Transverse colon (tissue), 4 donors: ENCODE measurements around the gene COPS8. TPM values are rescaled to one million over a fixed set of nuclear protein-coding genes. Genes with fewer than 3 reads are reported as not detected.
A peak's percentile ranks its signal among the peaks of the same experiment; 100 is the strongest.

ENCODE experiments used
- DNase-seq: peaks from one replicate; pipeline ENCODE4 v3.0.0-alpha.2; 2019
- H3K27ac ChIP-seq, 4 donors: fragments of 200-600 bp; sonication (generic); 2 replicates each; pipeline ENCODE4 v1.5.1; 2016 to 2018; ENCODE audit warnings: inconsistent platforms in 4 of 4
- H3K27me3 ChIP-seq: fragments of 200-600 bp; sonication (generic); 2 replicates; pipeline ENCODE4 v1.5.1; 2017; ENCODE audit warnings: inconsistent platforms
- H3K36me3 ChIP-seq, 4 donors: fragments of 200-600 bp; sonication (generic); 2 replicates each; pipeline ENCODE4 v1.5.1; 2017 to 2019; ENCODE audit warnings: inconsistent platforms in 4 of 4
- H3K4me1 ChIP-seq, 4 donors: fragments of 200-600 bp; sonication (generic); 2 replicates each; pipeline ENCODE4 v1.5.1; 2017 to 2020; ENCODE audit warnings: inconsistent platforms in 4 of 4
- H3K4me3 ChIP-seq, 4 donors: fragments of 200-600 bp; sonication (generic); 1 replicate in 1 of 4; 2 replicates in 3 of 4; pipeline versions ENCODE4 v1.5.1 to v1.6.1; 2017 to 2019; ENCODE audit warnings: inconsistent platforms in 4 of 4
- H3K9me3 ChIP-seq, 2 donors: fragments of 200-600 bp; sonication (generic); 2 replicates each; pipeline ENCODE4 v1.5.1; 2017 to 2019; ENCODE audit warnings: inconsistent platforms in 2 of 2
- EP300 ChIP-seq: sonication (generic); formaldehyde crosslinking; IDR thresholded peaks from one replicate; pipeline ENCODE4 v1.6.1; 2017; ENCODE audit warnings: antibody characterized with exemption, low read depth
- POLR2A ChIP-seq: fragments of 450-650 bp; IDR thresholded peaks from one replicate; pipeline ENCODE4 v1.6.1; 2016; ENCODE audit warnings: antibody characterized with exemption, mild to moderate bottlenecking, moderate library complexity
- POLR2AphosphoS5 ChIP-seq, 3 donors: sonication (generic); formaldehyde crosslinking; IDR thresholded peaks; one replicate each; pipeline ENCODE4 v1.6.1; 2016; ENCODE audit warnings: antibody characterized with exemption in 3 of 3
- WGBS, 2 donors: methylation state at CpG; one replicate each; pipeline ENCODE4 v1.1.5; 2018; ENCODE audit warnings: low coverage in 1 of 2; 5-methylcytosine and 5-hydroxymethylcytosine counted together
- in situ Hi-C, 4 donors: fragments of 200-750 bp; cut with MboI; loops; one replicate each; pipeline versions ENCODE4 v1.15.0 to v1.15.1; 2017; ENCODE audit warnings: low sequenced_read_pairs in 3 of 4, low pct_ligation_motif_present in 1 of 4, low pct_unique_long_range_greater_than_20kb in 1 of 4
- intact Hi-C: fragments of 100-400 bp; cut with DNase I; formaldehyde crosslinking; loops from one replicate; pipeline ENCODE4 v1.15.1; 2023; ENCODE audit warnings: low total_unique reads
- total RNA-seq, 4 donors: library from RNA; depleted of rRNA; stranded (reverse); fragments of >200 nt; gene quantifications; one replicate each; pipeline ENCODE4 v1.1.0, GENCODE V29; 2016
- TF ChIP-seq, protein P1 (sequence below), 5 experiments: fragments of 200-600 bp in 3 of 5; fragments of 450-650 bp in 2 of 5; sonication (generic) in 3 of 5; IDR thresholded peaks; 1 replicate in 2 of 5; 2 replicates in 3 of 5; pipeline ENCODE4 v1.5.1; 2016 to 2017; ENCODE audit warnings: antibody characterized with exemption in 5 of 5, inconsistent platforms in 3 of 5, mild to moderate bottlenecking in 2 of 5, moderate library complexity in 1 of 5

Gene COPS8
- total RNA-seq, 4 donors from 2014 or later: 10.3 to 43.0 (median 35.4) TPM

DNA sequence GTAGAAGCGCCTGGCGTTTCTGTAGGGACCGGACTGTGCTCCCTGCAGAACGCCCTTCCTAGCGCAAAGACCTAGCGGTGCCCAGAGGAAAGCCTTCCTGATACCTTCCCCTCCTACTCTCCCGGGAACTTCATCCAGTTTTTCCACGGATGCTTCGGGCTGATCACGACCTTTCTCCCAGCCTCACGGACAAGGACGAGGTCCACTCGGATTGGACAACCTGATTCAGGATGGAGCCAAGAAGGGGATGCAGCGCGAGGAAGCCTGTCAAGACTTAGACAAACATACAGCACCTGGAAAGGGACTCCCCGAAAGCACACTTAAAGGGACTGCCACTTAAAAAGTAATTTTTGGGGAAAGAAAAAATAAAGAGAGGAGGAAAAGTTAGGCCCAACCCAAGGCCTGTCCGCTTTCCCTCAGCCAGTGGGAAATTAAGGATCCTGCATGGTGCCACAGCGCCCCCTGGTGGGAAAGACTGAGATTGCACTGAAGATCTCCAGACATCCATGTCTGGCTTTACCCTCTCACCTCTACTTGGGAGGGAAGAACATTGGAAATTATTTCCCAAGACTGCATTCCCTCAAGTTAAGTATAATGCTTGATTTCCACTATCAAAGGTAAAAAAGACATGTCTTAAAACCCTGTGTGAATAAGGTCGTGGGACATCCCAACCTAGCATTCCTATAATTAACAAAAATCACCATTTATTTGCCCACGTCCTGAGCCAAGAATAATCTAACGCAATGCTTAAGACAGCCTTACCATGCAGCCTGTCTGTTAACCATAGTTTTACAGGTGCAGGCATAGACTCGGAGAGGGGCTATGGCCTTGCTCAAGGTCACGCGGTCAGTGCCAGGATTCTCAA, 13.4 kb upstream of the COPS8 start:
- intact Hi-C loops: no loop called here
- no peak for TF ChIP-seq EP300
- TF ChIP-seq, protein P1, sequence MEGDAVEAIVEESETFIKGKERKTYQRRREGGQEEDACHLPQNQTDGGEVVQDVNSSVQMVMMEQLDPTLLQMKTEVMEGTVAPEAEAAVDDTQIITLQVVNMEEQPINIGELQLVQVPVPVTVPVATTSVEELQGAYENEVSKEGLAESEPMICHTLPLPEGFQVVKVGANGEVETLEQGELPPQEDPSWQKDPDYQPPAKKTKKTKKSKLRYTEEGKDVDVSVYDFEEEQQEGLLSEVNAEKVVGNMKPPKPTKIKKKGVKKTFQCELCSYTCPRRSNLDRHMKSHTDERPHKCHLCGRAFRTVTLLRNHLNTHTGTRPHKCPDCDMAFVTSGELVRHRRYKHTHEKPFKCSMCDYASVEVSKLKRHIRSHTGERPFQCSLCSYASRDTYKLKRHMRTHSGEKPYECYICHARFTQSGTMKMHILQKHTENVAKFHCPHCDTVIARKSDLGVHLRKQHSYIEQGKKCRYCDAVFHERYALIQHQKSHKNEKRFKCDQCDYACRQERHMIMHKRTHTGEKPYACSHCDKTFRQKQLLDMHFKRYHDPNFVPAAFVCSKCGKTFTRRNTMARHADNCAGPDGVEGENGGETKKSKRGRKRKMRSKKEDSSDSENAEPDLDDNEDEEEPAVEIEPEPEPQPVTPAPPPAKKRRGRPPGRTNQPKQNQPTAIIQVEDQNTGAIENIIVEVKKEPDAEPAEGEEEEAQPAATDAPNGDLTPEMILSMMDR (IDR thresholded peaks at IDR 0.05): peak; percentile 92 to 100 (median 98)
- no peaks in the 10 kb centered on the region for H3K4me1 ChIP-seq

GRCh38 chr2:237073552-237073951, 12.1 kb upstream of the COPS8 start:
- Histone ChIP-seq H3K27me3 (no peaks in the 10 kb centered on the region), H3K9me3 (no peaks in the 10 kb centered on the region), H3K27ac (no peak overlapping the region), H3K4me1 (no peaks in the 10 kb centered on the region), H3K36me3 (no peaks in the 10 kb centered on the region), H3K4me3 (no peak overlapping the region)
- TF ChIP-seq EP300: no peak
- TF ChIP-seq, protein P1 (IDR thresholded peaks at IDR 0.05): no peak
- no peak for TF ChIP-seq POLR2A
- TF ChIP-seq POLR2AphosphoS5 (IDR thresholded peaks at IDR 0.05): no peak
- 36 to 39% methylated on average over 4 of the region's 4 CpGs for WGBS, 2 donors
- intact Hi-C loops: no loop called here
- in situ Hi-C loops: loop anchor here in 3 of 4 donors (5.0 to 25.0 kb wide), 5 partner anchors 561 to 1311 kb away; a partner anchor contains a TSS
- DNase-seq: no peak

More for the DNA sequence above, 13.4 kb upstream of the COPS8 start:
- peak; percentile 79 for DNase-seq
- Histone ChIP-seq H3K27me3 (no peaks in the 10 kb centered on the region), H3K9me3 (no peaks in the 10 kb centered on the region), H3K27ac (no peak overlapping the region), H3K36me3 (no peaks in the 10 kb centered on the region), H3K4me3 (no peak overlapping the region)
- WGBS, 2 donors: 76 to 84% methylated on average over 8 to 24 of the region's 24 CpGs
- in situ Hi-C loops: loop anchor here in 3 of 4 donors (5.0 to 25.0 kb wide), 5 partner anchors 560 to 1310 kb away; a partner anchor contains a TSS

DNA sequence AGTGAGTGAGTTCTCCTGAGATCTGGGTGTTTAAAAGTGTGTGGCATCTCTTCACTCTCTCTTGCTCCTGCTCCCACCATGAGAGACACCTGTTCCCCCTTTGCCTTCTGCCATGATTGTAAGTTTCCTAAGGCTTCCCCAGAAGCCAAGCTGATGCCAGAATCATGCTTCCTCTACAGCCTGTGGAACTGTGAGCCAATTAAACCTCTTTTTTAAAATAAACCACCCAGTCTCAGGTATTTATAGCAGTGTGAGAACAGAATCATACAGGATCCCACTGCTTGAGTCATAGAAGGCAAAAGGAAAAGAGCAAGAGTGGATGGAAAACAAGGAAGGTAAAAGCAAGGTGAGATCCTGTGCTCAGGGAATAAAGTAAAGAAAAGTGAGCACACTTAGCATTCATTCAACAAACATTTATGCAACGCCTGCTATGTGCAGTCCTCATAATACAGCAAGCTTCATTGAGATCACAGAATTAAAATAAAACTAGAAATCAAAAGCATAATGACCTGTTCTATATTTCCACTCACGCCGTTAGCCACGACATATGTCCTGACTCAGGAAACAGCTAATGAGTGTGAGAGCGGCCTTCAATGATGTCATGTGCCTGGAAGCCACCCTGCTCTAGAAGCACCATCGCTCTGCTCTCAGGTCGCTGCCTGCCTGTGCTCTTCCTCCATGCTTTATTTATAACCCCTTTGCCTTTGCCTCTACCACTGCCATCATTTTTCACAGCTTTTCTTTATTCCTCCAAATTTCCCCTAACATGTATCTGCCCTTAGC, 11.3 kb upstream of the COPS8 start:
- H3K4me3 ChIP-seq: no peak overlapping the region
- no peaks in the 10 kb centered on the region for H3K4me1 ChIP-seq
- no peak for DNase-seq
- no peaks in the 10 kb centered on the region for H3K36me3 ChIP-seq
- in situ Hi-C loops: loop anchor here in 3 of 4 donors (5.0 to 25.0 kb wide), 5 partner anchors 562 to 1312 kb away; a partner anchor contains a TSS
- TF ChIP-seq EP300 (no peak), POLR2A (no peak), POLR2AphosphoS5 (IDR thresholded peaks at IDR 0.05) (no peak)
- TF ChIP-seq, protein P1 (IDR thresholded peaks at IDR 0.05): no peak
- H3K27ac ChIP-seq: no peak overlapping the region
- intact Hi-C loops: no loop called here
- H3K27me3 ChIP-seq: no peaks in the 10 kb centered on the region
- no peaks in the 10 kb centered on the region for H3K9me3 ChIP-seq
- 80 to 84% methylated on average over 7 of the region's 7 CpGs for WGBS, 2 donors
